ENCODE measurements around the gene CACNA2D1.
"Not testable (repeated sequence)": the region's sequence is repeated elsewhere in the genome, so short reads cannot be mapped to it uniquely, and the experiment has no call there.

Gene CACNA2D1

GRCh38 chr7:82389876-82390275 is 53.7 kb downstream of the CACNA2D1 start:
- DNase-seq, result no peak

- DNase-seq, result no peak
These were observed 55.4 kb downstream of the CACNA2D1 start for GRCh38 chr7:82388138-82388537.

GRCh38 chr7:82386571-82386970 is 57.0 kb downstream of the CACNA2D1 start:
- not testable (repeated sequence) for DNase-seq

GRCh38 chr7:82384779-82385178 is 58.8 kb downstream of the CACNA2D1 start:
- no peak for DNase-seq

- no peak for DNase-seq
These were observed 59.5 kb downstream of the CACNA2D1 start for GRCh38 chr7:82384051-82384464.

- DNase-seq, result no peak
These were observed 61.3 kb downstream of the CACNA2D1 start for GRCh38 chr7:82382276-82382675.

GRCh38 chr7:82376739-82377138 is 66.8 kb downstream of the CACNA2D1 start:
- no peak for DNase-seq

GRCh38 chr7:82375713-82376112 is 67.9 kb downstream of the CACNA2D1 start:
- DNase-seq, result no peak

- no peak for DNase-seq
These were observed 68.4 kb downstream of the CACNA2D1 start for GRCh38 chr7:82375129-82375528.

- DNase-seq, result no peak
These were observed 69.5 kb downstream of the CACNA2D1 start for GRCh38 chr7:82373926-82374635.

GRCh38 chr7:82364671-82365070 is 78.9 kb downstream of the CACNA2D1 start:
- DNase-seq, result no peak

GRCh38 chr7:82364048-82364447 is 79.5 kb downstream of the CACNA2D1 start:
- DNase-seq, result no peak

- DNase-seq, result no peak
These were observed 81.4 kb downstream of the CACNA2D1 start for GRCh38 chr7:82362129-82362706.

GRCh38 chr7:82360591-82361368 is 82.8 kb downstream of the CACNA2D1 start:
- no peak for DNase-seq

GRCh38 chr7:82359426-82359825 is 84.2 kb downstream of the CACNA2D1 start:
- no peak for DNase-seq

GRCh38 chr7:82358923-82359322 is 84.7 kb downstream of the CACNA2D1 start:
- no peak for DNase-seq

- no peak for DNase-seq
These were observed 85.5 kb downstream of the CACNA2D1 start for GRCh38 chr7:82358009-82358578.

- no peak for DNase-seq
These were observed 95.3 kb downstream of the CACNA2D1 start for GRCh38 chr7:82348251-82348650.

- no peak for DNase-seq
These were observed 95.8 kb downstream of the CACNA2D1 start for GRCh38 chr7:82347808-82348207.

- no peak for DNase-seq
These were observed 97.7 kb downstream of the CACNA2D1 start for GRCh38 chr7:82345886-82346285.

- no peak for DNase-seq
These were observed 99.9 kb downstream of the CACNA2D1 start for GRCh38 chr7:82343716-82344115.

- no peak for DNase-seq
These were observed 103.6 kb downstream of the CACNA2D1 start for GRCh38 chr7:82339958-82340357.

GRCh38 chr7:82335927-82336326 is 107.7 kb downstream of the CACNA2D1 start:
- no peak for DNase-seq

GRCh38 chr7:82335001-82335400 is 108.6 kb downstream of the CACNA2D1 start:
- no peak for DNase-seq
